Measurements from ENCODE around the gene MBOAT2. TPM values are rescaled to one million over a fixed set of nuclear protein-coding genes. Genes with fewer than 3 reads are reported as not detected.
A peak's percentile ranks its signal among the peaks of the same experiment; 100 is the strongest.

MBOAT2 gene
- total and polyA plus RNA-seq, 2 of the 13 experiments (the other 11 are each of a cell fraction or from before 2014, with no cell fraction given) = 0.11 to 0.36 TPM

GRCh38 chr2:8803658-8804379 is 199.7 kb downstream of the MBOAT2 start:
- FAIRE-seq (peak; percentile 47), DNase-seq (ENCODE audit: low spot score) (peak; percentile 88), ATAC-seq (peak; percentile 95)
- intact Hi-C loops (cut with micrococcal nuclease; ENCODE audit: unreplicated experiment) = loop anchor here (1.0 kb wide), 1 partner anchor 22 kb away; no protein-coding TSS in a partner anchor
- in situ Hi-C loops (cut with HindIII; ENCODE audit: extremely low pct_ligation_motif_present, low pct_unique_long_range_greater_than_20kb) = no loop called here
- ChIA-PET CTCF (ENCODE audit: low intra/inter-chr PET ratio, low total read pairs) (no interaction called here), POLR2A (no interaction called here)
- Histone ChIP-seq H3K4me2 (ENCODE audit: low read depth, low read length) (no peak overlapping the region), H3K9ac (ENCODE audit: insufficient read depth, low read depth, low read length) (no peak overlapping the region), H2AFZ (ENCODE audit: low read length) (no peak overlapping the region), H3K4me3 (replicated peaks in 1 of 3; ENCODE audit: insufficient read depth in 1 of 3, low read depth in 2 of 3, low read length in 3 of 3) (no peak overlapping the region), H3K27ac (ENCODE audit: extremely low read length, insufficient read depth, low read length) (no peak overlapping the region), H3K4me1 (ENCODE audit: insufficient read depth, low read length) (peaks cover 5% of the 10 kb centered on the region; the same call in 1 of the 2 replicates), H3K27me3 (ENCODE audit: control insufficient read depth in 1 of 2, insufficient read depth in 2 of 2, low read length in 2 of 2) (no peaks in the 10 kb centered on the region), H3K79me2 (ENCODE audit: insufficient read depth, low read length) (no peaks in the 10 kb centered on the region), H3K9me3 (ENCODE audit: low read length) (no peaks in the 10 kb centered on the region), H4K20me1 (ENCODE audit: insufficient read depth, low read length) (no peaks in the 10 kb centered on the region), H3K36me3 (replicated peaks in 1 of 2; ENCODE audit: control insufficient read depth in 1 of 2, insufficient read depth in 2 of 2, low read length in 2 of 2) (peaks cover 17 to 58% of the 10 kb centered on the region in 2 experiments)
- WGBS (ENCODE audit: low lambda C conversion rate) = 88% methylated on average over 3 of the region's 3 CpGs
- no TSS peak for BruUV-seq (replicated peaks)
- TF ChIP-seq ZFP90 (CRISPR knock-in tag; IDR thresholded peaks at IDR 0.05; ENCODE audit: borderline replicate concordance) = no peak
- TF ChIP-seq SAFB2 (CRISPR knock-in tag; IDR thresholded peaks at IDR 0.05; ENCODE audit: borderline replicate concordance, low read depth) = no peak
- TF ChIP-seq POGZ (CRISPR knock-in tag; IDR thresholded peaks at IDR 0.05) = no peak
- no peak for TF ChIP-seq SOX5 (CRISPR knock-in tag; IDR thresholded peaks at IDR 0.05; ENCODE audit: borderline replicate concordance)
- no peak for TF ChIP-seq U2AF2 (IDR thresholded peaks at IDR 0.05; ENCODE audit: low read depth, low read length)
- 0 out of 2 replicates have a peak, but pooled peaks have one; percentile 31 for TF ChIP-seq ZNF12 (CRISPR knock-in tag; IDR thresholded peaks at IDR 0.05)
- no peak for TF ChIP-seq SP4 (CRISPR knock-in tag; IDR thresholded peaks at IDR 0.05)
- no peak for TF ChIP-seq CREB3 (CRISPR knock-in tag; IDR thresholded peaks at IDR 0.05)
- no peak for TF ChIP-seq FOXO1 (CRISPR knock-in tag; IDR thresholded peaks at IDR 0.05)
- TF ChIP-seq EP300 (IDR thresholded peaks at IDR 0.05; ENCODE audit: low read depth in 2 of 2, low read length in 2 of 2) = peak in 1 of 2 experiments; percentile 35; a peak in 1 of 4 replicates
- no peak for TF ChIP-seq EP300 (CRISPR knock-in tag; IDR thresholded peaks at IDR 0.05; ENCODE audit: borderline replicate concordance)
- no peak for TF ChIP-seq MED1 (CRISPR knock-in tag; IDR thresholded peaks at IDR 0.05)
- TF ChIP-seq MBD4 (IDR thresholded peaks at IDR 0.05; ENCODE audit: borderline replicate concordance, low read length) = no peak
- peak; percentile 58 for TF ChIP-seq TEAD3 (CRISPR knock-in tag; optimal IDR thresholded peaks at IDR 0.05; ENCODE audit: borderline replicate concordance)
- peak; percentile 77 for TF ChIP-seq ZBTB33 (CRISPR knock-in tag; IDR thresholded peaks at IDR 0.05)
- no peak for TF ChIP-seq ZNF20 (CRISPR knock-in tag; IDR thresholded peaks at IDR 0.05)
- TF ChIP-seq SAP130 (CRISPR knock-in tag; IDR thresholded peaks at IDR 0.05; ENCODE audit: low read depth) = peak; percentile 54; the same call in 1 of the 2 replicates
- TF ChIP-seq FOSL1 (CRISPR knock-in tag; IDR thresholded peaks at IDR 0.05; ENCODE audit: borderline replicate concordance) = 0 out of 2 replicates have a peak, but pooled peaks have one; percentile 21
- TF ChIP-seq PHF20 (CRISPR knock-in tag; IDR thresholded peaks at IDR 0.05) = no peak
- 0 out of 2 replicates have a peak, but pooled peaks have one; percentile 28 for TF ChIP-seq NFIC (IDR thresholded peaks at IDR 0.05; ENCODE audit: low read length)
- TF ChIP-seq RBM22 (optimal IDR thresholded peaks at IDR 0.05; ENCODE audit: low read length) = peak; percentile 39
- TF ChIP-seq ZNF577 (CRISPR knock-in tag; IDR thresholded peaks at IDR 0.05; ENCODE audit: borderline replicate concordance, low read depth) = no peak
- TF ChIP-seq GABPB1 (CRISPR knock-in tag; IDR thresholded peaks at IDR 0.05) = no peak
- no peak for TF ChIP-seq ZNF563 (CRISPR knock-in tag; IDR thresholded peaks at IDR 0.05)
- no peak for TF ChIP-seq ZNF652 (CRISPR knock-in tag; IDR thresholded peaks at IDR 0.05; ENCODE audit: borderline replicate concordance, low read depth)

Measured in HepG2 (cell line).